Measurements from ENCODE around the gene FAM131B. TPM values are rescaled to one million over a fixed set of nuclear protein-coding genes. Genes with fewer than 3 reads are reported as not detected.

The FAM131B gene
- 0.23 to 0.50 TPM (median 0.39 TPM) in 5 replicates for total RNA-seq (2022; extraction: Qiagen RNA extraction)

GRCh38 chr7:143362131-143363015, at the start of gene FAM131B:
FAM131B (minus strand) TSS chr7:143362713; CDS start chr7:143362603, 110 bp downstream.

DNA sequence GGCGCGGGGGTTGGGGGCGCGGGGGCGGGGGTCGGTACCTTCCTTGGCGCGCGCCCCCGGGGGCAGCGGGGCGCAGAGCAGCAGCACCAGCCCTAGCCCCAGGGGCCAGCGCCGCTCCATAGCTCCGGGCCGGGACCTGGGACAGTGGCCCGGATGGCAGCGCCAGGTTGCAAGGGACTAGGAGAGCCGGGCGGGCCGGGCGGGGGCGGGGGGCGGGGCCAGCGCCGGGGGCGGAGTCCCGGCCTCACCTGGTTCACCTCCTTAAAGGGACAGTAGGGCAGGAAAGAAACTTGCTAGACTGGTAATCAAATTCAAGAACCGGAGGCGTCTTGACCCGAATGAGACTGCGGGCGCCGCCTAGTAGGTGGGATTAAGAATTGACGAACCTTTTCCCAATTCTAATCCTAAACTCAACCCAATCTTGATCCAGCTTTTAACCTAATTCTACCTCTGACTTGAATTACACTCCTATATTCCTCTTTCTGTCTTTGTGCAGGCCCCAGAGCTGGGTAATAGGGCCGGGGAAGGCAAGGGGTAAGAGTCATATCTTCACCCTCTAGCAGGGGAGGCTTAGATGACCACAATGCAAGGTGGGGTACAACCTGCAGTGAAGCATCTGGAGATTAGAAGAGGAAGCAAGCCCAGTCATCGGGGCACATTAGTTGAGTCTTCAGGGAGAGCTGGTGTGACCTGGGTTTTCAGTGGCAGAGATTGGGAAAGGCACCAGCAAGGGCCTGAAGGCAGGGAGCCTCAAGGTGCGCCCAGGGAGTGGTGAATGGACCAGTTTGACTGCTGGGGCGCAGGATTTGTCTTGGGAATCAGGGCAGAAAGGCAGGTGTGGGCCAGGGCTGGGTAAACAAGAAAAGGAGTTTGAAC, 46.4 kb upstream of the FAM131B start, which contains the start of gene EPHA1:
Gene EPHA1, minus strand, starts transcription at position 171 of the 876 bp plus-strand sequence. Its CDS starts 51 bp downstream, at position 120.

DNA sequence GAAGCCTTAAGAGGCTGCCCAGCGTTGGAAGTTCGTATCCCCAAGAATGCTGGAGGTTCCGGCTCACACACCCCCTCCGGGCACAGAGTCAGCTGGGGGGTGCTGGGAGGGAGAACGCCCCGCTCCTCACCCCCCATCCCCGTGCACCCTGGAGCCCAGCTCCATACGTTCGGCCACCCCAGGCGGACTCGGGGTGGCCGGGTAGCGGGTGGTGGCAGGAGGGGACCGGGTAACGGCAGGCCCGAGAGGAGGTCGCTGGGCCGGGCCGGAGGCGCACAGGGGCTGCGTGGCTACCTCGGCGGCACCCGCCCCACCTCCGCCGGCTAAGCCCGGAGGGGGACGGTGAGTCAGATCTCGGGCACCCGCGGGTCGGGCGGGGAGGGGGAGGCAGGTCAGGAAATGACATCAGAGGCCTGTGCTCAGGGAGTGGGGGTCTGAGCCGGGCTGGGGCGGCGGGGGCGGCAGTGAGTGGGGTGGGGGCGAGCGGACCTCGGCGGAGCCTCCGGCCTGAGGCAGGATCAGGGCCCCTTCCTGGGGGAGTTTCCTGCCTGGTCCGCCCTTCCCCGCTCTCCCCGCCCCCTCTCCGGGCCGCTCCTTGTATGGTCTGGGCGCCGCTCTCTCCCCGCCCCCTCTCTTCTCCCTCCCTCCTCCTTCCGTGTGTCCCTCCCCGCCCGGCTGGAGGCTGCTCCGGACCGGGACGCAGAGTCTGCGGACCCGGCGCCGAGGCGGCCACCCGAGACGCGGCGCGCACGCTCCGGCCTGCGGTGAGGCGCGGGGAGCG, 18.3 kb upstream of the FAM131B start, which contains the start of gene ZYX:
Gene ZYX, plus strand, starts transcription at position 700 of the 781 bp plus-strand sequence. CDS start 227 bp downstream, outside the sequence.

GRCh38 chr7:143315776-143316175, 46.7 kb downstream of the FAM131B start, which contains the start of gene CLCN1:
CLCN1 (plus strand) TSS chr7:143316111; CDS start chr7:143316213, 102 bp downstream.

Other genes with a start within 250 kb of the FAM131B start
- 0.35 to 0.64 TPM in 2 of 5 replicates, not detected in the others for gene PIP, start 230.6 kb downstream of the FAM131B start, total RNA-seq (2022; extraction: Qiagen RNA extraction)
- not detected in 5 replicates for gene TAS2R39, start 179.3 kb downstream of the FAM131B start, total RNA-seq (2022; extraction: Qiagen RNA extraction)
- not detected in 5 replicates for gene TAS2R40, start 140.7 kb downstream of the FAM131B start, total RNA-seq (2022; extraction: Qiagen RNA extraction)
- gene GSTK1, start 99.3 kb downstream of the FAM131B start, total RNA-seq (2022; extraction: Qiagen RNA extraction) = 104 to 122 TPM (median 116 TPM) in 5 replicates
- 0.53 to 1.5 TPM (median 0.68 TPM) in 5 replicates for gene TMEM139, start 77.8 kb downstream of the FAM131B start, total RNA-seq (2022; extraction: Qiagen RNA extraction)
- gene CASP2, start 74.4 kb downstream of the FAM131B start, total RNA-seq (2022; extraction: Qiagen RNA extraction) = 17.6 to 24.3 TPM (median 19.4 TPM) in 5 replicates
- 0.03 to 0.07 TPM (median 0.03 TPM) in 3 of 5 replicates, not detected in the others for gene CLCN1, start 46.6 kb downstream of the FAM131B start, total RNA-seq (2022; extraction: Qiagen RNA extraction)
- 165 to 204 TPM (median 185 TPM) in 5 replicates for gene ZYX, start 18.6 kb upstream of the FAM131B start, total RNA-seq (2022; extraction: Qiagen RNA extraction)
- gene EPHA1, start 46.1 kb upstream of the FAM131B start, total RNA-seq (2022; extraction: Qiagen RNA extraction) = 0.02 to 0.21 TPM (median 0.10 TPM) in 4 of 5 replicates, not detected in the other
- gene TAS2R60, start 80.7 kb upstream of the FAM131B start, total RNA-seq (2022; extraction: Qiagen RNA extraction) = not detected in 5 replicates
- not detected in 5 replicates for gene TAS2R41, start 115.2 kb upstream of the FAM131B start, total RNA-seq (2022; extraction: Qiagen RNA extraction)
- not detected in 5 replicates for gene CTAGE15, start 209.1 kb upstream of the FAM131B start, total RNA-seq (2022; extraction: Qiagen RNA extraction)

Data from A549 treated with Hydrocortisone at 1 μM for 4 hours (cell line).